GM18867 (cell line): ENCODE results near the gene ACD.

ENCODE experiments used
- ATAC-seq: cut with Tn5 transposase; IDR thresholded peaks from one replicate; pipeline ENCODE4 v1.9.1; 2021; ENCODE audit warnings: mild to moderate bottlenecking, moderate library complexity; ENCODE audit not compliant: unreplicated experiment

Gene ACD

DNA sequence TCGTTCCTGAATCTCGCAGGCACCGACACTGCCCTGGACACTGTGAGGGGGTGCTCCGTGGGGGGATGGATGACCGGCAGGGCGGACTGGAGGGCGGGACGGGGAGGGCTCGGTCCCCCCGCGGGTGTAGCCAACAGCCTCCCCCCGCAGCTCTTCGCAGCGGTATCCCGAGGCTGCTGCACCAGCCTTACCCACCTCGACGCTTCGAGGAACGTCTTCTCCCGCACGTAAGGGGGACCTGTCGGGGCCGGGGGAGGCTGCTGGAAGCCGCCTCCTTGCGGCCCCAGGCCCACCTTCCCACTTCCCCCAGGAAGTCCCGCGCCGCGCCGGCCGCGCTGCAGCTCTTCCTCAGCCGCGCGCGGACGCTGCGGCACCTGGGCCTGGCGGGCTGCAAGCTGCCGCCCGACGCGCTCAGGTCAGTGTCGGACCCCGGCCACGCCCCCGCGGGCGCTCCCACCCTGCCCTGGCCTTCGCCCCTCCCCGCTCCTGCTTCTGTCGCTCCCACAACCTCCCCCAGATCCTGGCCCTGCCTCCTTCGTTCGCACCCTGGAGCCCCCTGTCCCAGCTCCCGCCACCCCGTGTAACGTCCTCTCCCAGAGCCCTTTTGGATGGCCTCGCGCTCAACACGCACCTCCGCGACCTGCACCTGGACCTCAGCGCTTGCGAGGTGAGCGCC lies 11.8 kb downstream of the ACD start:
- ATAC-seq: no peak

DNA sequence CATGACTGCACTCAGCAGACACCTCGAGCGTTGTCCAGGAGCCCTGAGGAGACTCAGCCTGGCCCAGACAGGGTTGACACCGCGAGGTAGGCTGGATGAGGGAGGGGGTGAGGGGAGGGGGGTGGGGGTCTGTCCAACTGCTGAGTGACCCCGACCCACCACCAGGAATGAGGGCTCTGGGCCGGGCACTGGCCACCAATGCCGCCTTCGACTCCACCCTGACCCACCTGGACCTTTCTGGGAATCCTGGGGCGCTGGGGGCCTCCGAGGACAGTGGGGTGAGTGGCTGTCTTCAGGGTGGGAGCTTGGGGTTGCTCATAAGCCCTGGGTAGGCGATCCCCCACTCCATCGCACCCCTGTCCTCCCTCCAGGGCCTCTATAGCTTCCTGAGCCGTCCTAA lies 12.4 kb downstream of the ACD start:
- no peak for ATAC-seq

DNA sequence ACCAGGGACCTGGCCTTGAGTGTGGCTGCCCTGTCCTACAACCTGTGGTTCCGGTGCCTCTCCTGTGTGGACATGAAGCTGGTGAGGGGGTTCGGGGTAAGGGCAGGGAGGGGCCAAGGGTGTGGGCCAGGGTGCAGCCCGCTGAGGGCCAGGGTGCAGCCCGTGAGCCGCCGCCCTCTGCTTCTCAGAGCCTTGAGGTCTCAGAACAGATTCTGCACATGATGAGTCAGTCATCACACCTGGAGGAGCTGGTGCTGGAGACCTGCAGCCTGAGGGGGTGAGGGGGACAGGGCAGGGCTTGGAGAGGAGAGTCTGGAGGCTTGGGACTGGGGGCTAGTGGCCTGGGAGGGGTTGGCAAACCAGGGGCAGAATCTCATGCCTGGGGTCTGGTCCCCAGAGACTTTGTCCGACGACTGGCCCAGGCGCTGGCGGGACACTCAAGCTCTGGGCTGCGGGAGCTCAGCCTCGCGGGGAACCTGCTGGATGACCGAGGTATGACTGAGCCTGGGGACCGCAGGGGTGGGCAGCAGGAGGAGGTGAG lies 12.9 kb downstream of the ACD start:
- no peak for ATAC-seq

DNA sequence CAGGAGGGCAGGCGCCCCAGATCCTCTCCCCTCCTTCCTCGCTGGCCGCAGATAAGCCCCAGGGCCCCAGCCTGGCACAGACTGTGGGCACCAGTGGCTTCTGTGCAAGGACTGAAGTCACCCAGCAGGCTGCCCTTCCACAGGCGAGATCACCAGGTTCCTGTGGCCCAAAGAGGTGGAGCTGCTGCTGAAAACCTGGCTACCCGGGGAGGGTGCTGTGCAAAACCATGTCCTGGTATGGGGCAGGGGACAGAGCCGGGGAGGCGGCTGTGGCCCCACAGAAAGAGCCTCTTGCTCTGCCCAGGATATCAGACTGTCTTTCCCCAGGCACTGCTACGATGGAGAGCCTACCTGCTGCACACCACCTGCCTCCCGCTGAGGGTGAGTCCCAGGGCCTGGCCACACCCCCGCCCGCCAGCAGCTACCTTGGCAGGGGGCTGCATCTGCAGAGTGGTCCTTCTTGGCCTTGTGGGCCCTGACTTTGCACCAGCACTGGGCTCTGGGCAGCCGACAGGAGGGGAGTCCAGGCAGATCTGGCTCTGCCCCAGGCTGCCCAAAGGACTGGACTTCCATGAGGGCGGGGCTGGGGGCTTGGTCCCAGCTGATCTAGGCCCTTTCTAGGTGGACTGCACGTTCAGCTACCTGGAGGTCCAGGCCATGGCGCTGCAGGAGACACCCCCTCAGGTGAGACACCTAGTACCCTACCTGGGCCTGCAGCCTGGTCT lies 14.5 kb downstream of the ACD start:
- ATAC-seq: no peak

DNA sequence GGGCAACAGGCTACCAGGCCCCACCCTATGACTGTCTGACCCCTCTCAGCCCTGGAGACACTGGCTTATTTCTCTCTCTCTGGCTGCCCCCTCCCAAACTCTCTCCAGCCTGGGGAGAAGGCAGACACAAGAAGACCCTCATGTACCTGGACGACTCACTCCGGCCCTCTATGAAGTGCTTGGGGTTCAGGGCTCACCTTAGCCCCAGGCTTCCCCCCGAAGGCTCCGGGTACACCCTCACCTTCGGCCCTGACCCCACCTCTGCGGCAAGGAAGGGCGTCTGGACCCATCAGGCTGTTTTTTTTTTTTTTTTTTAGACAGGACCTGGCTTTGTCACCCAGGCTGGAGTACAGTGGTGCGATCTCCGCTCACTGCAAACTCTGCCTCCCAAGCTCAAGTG lies 16.0 kb downstream of the ACD start:
- no peak for ATAC-seq

DNA sequence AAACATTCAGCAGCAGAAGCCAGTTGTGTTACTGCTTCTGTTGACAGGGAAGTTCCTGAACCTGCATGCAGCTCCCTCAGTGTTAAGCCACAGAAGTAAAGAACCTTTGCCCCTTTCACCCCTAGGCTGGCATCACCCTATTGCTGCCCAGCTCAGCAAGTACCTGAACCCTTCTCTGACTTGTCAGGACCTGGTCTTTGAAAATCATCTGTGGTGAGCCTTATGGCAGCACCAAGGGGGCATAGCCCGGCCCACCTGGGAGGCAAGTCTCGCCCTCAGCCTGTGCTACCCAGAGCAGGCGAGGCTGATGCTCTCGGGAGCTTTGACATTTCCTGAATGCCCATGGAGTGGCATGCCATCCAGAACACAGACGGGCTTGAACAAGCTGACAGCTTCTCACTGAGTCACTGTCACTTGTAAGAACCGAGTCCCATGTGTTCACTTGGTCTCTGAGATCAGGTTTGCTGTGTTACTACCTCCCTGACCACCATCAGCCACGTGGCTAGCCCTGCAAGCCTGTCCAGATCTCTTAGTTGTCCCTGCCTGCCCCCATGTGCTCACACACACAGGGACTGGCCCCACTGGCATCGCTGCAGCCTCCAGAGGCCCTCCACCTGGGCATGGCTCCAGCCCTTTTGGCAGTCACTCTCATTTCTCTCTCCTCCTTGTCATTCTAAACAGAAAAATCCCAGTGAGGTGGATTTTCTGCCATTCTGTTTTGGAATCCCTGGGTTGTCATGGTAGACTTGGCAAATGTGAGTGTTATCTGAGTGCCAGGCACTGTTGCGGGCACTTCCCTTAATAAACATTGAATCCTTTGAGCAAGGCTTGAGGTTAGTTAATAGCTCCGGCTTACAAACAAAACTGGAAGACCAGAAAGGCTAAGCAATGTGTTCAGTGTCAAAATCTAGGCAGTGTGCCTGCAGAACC lies 18.0 kb downstream of the ACD start:
- ATAC-seq: no peak

DNA sequence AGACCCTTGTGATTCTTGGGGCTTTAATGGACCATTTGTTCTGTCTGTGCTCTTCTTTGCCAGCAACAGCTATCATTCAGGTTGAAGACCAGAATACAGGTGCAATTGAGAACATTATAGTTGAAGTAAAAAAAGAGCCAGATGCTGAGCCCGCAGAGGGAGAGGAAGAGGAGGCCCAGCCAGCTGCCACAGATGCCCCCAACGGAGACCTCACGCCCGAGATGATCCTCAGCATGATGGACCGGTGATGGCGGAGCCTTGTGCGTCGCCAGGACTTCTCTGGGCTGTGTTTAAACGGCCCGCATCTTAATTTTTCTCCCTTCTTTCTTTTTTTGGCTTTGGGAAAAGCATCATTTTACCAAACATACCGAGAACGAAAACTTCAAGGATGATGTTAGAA lies 22.4 kb downstream of the ACD start:
- ATAC-seq: no peak

DNA sequence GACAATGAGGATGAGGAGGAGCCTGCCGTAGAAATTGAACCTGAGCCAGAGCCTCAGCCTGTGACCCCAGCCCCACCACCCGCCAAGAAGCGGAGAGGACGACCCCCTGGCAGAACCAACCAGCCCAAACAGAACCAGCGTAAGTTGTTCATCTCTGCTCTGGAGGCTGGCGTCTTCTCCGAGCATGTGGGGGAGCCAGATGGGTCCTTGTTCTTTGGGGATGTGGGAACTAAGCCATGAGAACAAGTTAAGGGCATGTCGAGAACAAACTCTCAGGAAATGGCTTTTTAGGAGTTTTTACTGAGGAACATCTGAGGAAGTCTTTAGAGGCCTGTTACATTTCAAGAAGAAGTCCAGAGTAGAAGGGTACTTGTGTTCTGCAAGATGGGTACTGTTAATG lies 23.3 kb downstream of the ACD start:
- no peak for ATAC-seq

DNA sequence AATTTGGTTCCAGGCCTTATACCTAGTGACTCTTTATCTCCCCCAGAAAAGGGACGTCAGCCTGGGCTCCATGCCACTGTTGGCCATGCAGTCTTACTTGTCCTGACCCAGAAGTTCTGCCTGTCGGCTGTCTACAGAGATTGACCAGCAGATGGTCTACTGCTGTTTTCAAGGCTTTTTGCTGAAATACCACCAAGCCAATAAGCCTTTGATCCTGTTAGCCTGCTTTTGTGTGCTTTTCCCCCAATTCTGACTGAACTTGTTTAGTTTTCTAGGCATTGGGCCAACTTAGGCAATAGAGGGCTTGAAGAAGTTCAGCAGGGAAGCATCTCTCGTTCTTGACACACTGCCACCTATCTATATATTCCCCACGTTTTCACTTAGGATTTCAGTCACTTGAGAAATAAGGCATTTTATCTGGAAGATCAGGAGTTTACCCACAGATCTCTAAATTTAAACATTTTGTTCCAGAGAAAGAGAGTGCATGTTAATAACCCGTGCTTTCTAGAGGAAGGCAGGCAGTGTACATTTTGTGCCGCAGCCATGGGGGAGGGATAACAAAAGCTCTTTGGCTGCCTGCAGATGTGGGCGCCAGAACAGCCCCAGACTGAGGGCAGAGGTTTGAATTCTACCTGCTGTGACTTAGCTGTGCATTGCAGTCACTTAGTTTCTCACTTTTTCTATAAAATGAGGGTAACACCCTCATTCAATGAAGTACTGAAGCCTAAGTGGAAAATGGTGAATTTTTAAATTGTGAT lies 27.5 kb downstream of the ACD start:
- no peak for ATAC-seq

DNA sequence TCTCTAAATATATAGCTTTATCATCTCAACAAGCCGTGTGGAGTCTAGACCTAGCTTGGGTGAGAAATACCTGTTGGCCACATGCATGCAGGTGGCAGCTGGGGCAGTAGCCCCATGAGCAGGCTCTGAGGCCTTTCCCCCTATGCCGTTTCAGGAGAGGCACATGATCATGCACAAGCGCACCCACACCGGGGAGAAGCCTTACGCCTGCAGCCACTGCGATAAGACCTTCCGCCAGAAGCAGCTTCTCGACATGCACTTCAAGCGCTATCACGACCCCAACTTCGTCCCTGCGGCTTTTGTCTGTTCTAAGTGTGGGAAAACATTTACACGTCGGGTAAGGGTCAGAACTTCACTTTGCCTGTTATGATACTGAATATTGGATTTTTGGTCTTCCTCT lies 31.8 kb downstream of the ACD start:
- ATAC-seq: no peak

DNA sequence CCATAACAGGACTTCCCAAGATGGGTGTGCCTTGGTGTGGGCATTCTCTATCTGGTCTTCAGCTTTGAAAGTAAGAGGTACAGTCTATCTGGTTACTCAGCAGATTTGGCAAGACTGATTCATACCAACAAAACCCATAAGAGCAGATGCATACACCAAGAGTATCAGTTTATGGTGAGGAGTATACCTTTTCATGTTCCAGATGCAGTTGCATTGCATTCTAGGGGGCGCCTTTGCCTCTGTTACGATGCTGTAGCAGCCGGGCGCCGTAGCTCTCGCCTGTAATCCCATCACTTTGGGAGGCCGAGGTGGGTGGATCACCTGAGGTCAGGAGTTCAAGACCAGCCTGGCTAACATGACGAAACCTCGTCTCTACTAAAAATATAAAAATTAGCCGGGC lies 46.3 kb downstream of the ACD start:
- no peak for ATAC-seq

DNA sequence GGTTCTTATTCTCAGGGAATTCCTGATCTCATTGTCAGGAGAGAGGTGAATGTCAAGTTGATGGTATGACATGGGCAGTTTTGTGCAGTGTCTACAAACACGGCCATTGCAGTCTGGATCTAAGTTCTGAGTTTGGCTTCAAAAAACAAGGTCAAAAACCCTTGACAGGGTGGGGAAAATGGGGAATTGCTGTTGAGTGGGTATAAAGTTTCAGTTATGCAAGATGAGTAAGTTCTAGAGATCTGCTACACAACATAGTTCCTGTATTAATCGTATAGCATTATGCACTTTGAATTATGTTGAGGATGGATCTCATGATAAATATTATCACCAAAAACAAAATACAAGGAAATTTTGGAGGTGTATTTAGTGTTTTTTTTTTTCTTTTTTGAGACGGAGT lies 51.7 kb downstream of the ACD start:
- ATAC-seq: no peak
